HepG2 (cell line): ENCODE measurements around the gene ATP13A3. TPM values are rescaled to one million over a fixed set of nuclear protein-coding genes. Genes with fewer than 3 reads are reported as not detected.

ENCODE experiments used
- CCAR2 ChIP-seq: fragments of 200-400 bp; formaldehyde crosslinking; optimal IDR thresholded peaks from 2 replicates; pipeline ENCODE3; 2018; ENCODE audit warnings: low read depth, mild to moderate bottlenecking, low read length, moderate library complexity
- CSRNP1 ChIP-seq: sonication (generic); formaldehyde crosslinking; IDR thresholded peaks from 2 replicates; pipeline ENCODE4 v1.8.1; 2023; ENCODE audit warnings: mild to moderate bottlenecking, missing genetic modification reagents
- ERF ChIP-seq: IDR thresholded peaks from 2 replicates; pipeline ENCODE4 v1.6.1; 2018; ENCODE audit warnings: missing biosample characterization, missing genetic modification reagents
- ETV5 ChIP-seq: IDR thresholded peaks from 2 replicates; pipeline ENCODE4 v1.6.1; 2018; ENCODE audit warnings: missing biosample characterization, missing genetic modification reagents, inconsistent platforms, borderline replicate concordance
- JUN ChIP-seq: sonication (generic); formaldehyde crosslinking; IDR thresholded peaks from 2 replicates; pipeline ENCODE4 v1.4.0; 2020; ENCODE audit warnings: mild to moderate bottlenecking, missing genetic modification reagents
- NR2F1 ChIP-seq, 2 experiments: fragments of 450-650 bp in 1 of 2; formaldehyde crosslinking in 1 of 2; IDR thresholded peaks; 2 replicates each; pipeline versions ENCODE4 v1.5.0 to v1.6.1; 2016 to 2020; ENCODE audit warnings: mild to moderate bottlenecking in 1 of 2, missing compliant biosample characterization in 1 of 2, missing genetic modification reagents in 1 of 2, moderate library complexity in 1 of 2
- PHF21A ChIP-seq: sonication (generic); formaldehyde crosslinking; IDR thresholded peaks from 2 replicates; pipeline ENCODE4 v1.5.0; 2020; ENCODE audit warnings: mild to moderate bottlenecking, missing genetic modification reagents
- SAP130 ChIP-seq: IDR thresholded peaks from 2 replicates; pipeline ENCODE4 v1.6.1; 2016; ENCODE audit warnings: low read depth
- ZNF343 ChIP-seq: sonication (generic); formaldehyde crosslinking; IDR thresholded peaks from 2 replicates; pipeline ENCODE4 v1.4.0; 2020; ENCODE audit warnings: mild to moderate bottlenecking, missing genetic modification reagents
- ZNF598 ChIP-seq: sonication (generic); formaldehyde crosslinking; IDR thresholded peaks from 2 replicates; pipeline ENCODE4 v1.5.1; 2020; ENCODE audit warnings: mild to moderate bottlenecking, missing genetic modification reagents, borderline replicate concordance
- ZNF770 ChIP-seq: sonication (generic); formaldehyde crosslinking; IDR thresholded peaks from 2 replicates; pipeline ENCODE4 v1.5.0; 2020; ENCODE audit warnings: mild to moderate bottlenecking, missing genetic modification reagents
- polyA plus RNA-seq, 8 experiments: library from polyadenylated mRNA; depleted of rRNA in 3 of 8; stranded (reverse) in 7 of 8; unstranded in 1 of 8; fragments of >200 nt; fragmentation: Illumina TruSeq in 4 of 8; extraction: Trizol in 4 of 8; gene quantifications; 2 replicates each; pipeline versions ENCODE4 v1.2.1 to v1.2.3, GENCODE V29; 2011 to 2016; ENCODE audit warnings: low read depth in 4 of 8, missing spikeins in 1 of 8, mixed read lengths in 1 of 8; ENCODE audit not compliant: insufficient read depth in 1 of 8
- total RNA-seq, 5 experiments: library from RNA; depleted of rRNA; stranded (reverse); fragments of >200 nt; fragmentation: Illumina TruSeq; extraction: Trizol; gene quantifications; 2 replicates each; pipeline ENCODE4 v1.2.3, GENCODE V29; 2016; ENCODE audit warnings: low read depth in 1 of 5
- TF ChIP-seq, protein P1 (sequence below): sonication (generic); formaldehyde crosslinking; IDR thresholded peaks from 2 replicates; pipeline ENCODE4 v1.4.0; 2020; ENCODE audit warnings: mild to moderate bottlenecking, missing genetic modification reagents
- TF ChIP-seq, protein P2 (sequence below): sonication (generic); formaldehyde crosslinking; IDR thresholded peaks from 2 replicates; pipeline ENCODE4 v1.4.0; 2020; ENCODE audit warnings: missing genetic modification reagents

The ATP13A3 gene
- total and polyA plus RNA-seq, 2 of the 13 experiments (the other 11 are each of a cell fraction or from before 2014, with no cell fraction given) = 44.9 to 80.8 TPM

GRCh38 chr3:194496217-194496919, 9.6 kb upstream of the ATP13A3 start (continued):
- TF ChIP-seq, protein P1, sequence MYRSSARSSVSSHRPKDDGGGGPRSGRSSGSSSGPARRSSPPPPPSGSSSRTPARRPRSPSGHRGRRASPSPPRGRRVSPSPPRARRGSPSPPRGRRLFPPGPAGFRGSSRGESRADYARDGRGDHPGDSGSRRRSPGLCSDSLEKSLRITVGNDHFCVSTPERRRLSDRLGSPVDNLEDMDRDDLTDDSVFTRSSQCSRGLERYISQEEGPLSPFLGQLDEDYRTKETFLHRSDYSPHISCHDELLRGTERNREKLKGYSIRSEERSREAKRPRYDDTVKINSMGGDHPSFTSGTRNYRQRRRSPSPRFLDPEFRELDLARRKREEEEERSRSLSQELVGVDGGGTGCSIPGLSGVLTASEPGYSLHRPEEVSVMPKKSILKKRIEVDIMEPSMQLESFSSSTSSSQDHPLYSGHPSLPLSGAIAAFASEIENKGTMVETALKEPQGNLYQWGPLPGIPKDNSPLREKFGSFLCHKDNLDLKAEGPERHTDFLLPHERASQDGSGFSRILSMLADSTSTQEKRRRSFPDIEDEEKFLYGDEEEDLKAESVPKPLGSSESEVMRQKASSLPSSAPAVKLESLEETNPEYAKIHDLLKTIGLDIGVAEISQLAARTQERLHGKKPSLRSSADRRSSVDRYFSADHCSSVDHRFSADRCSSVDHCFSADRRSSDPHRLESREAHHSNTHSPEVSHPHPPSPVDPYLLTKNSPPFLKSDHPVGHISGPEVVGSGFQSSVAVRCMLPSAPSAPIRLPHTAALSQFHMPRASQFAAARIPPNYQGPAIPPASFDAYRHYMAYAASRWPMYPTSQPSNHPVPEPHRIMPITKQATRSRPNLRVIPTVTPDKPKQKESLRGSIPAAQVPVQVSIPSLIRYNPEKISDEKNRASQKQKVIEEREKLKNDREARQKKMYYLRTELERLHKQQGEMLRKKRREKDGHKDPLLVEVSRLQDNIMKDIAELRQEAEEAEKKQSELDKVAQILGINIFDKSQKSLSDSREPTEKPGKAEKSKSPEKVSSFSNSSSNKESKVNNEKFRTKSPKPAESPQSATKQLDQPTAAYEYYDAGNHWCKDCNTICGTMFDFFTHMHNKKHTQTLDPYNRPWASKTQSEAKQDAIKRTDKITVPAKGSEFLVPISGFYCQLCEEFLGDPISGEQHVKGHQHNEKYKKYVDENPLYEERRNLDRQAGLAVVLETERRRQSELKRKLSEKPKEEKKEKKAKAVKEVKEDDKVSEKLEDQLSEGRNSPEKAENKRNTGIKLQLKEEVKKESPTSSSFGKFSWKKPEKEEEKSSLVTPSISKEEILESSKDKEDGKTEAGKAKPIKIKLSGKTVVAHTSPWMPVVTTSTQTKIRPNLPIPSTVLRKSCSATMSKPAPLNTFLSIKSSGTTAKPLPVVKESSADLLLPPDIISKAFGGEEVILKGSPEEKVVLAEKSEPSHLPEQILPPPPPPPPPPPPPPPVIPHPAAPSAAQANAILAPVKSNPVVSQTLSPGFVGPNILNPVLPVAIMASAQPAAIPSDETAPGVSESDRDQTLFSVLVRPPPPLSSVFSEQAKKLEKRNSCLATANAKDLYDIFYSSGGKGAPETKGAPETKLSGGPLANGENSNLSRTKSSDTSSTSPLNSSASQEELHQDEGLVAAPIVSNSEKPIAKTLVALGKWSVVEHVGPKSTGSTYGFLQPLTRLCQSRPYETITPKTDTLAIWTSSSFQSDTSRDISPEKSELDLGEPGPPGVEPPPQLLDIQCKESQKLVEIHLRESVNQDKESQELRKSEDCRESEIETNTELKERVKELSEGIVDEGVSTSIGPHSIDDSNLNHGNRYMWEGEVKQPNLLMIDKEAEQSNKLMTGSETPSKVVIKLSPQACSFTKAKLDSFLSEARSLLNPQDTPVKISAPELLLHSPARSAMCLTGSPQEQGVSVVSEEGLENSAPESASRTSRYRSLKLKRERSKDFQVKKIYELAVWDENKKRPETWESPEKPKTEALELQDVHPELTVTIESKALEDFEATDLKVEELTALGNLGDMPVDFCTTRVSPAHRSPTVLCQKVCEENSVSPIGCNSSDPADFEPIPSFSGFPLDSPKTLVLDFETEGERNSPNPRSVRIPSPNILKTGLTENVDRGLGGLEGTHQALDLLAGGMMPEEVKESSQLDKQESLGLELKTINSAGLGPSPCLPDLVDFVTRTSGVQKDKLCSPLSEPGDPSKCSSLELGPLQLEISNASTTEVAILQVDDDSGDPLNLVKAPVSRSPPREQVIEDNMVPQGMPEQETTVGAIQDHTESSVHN (CRISPR knock-in tag) = no peak
- TF ChIP-seq CSRNP1 (CRISPR knock-in tag) (no peak), ERF (CRISPR knock-in tag) (peak; percentile 85), PHF21A (CRISPR knock-in tag) (peak; percentile 52; the same call in 1 of the 2 replicates), SAP130 (CRISPR knock-in tag) (peak; percentile 85), JUN (CRISPR knock-in tag) (no peak), ZNF598 (CRISPR knock-in tag) (no peak), ZNF343 (no peak), ETV5 (CRISPR knock-in tag) (peak; percentile 31; the same call in 1 of the 2 replicates), ZNF770 (CRISPR knock-in tag) (0 out of 2 replicates have a peak, but pooled peaks have one; percentile 38), NR2F1 (CRISPR knock-in tag; IDR thresholded peaks at IDR 0.05) (0 out of 4 replicates have a peak, but pooled peaks of 1 of the 2 experiments have one; percentile 35), CCAR2 (no peak)
- TF ChIP-seq, protein P2, sequence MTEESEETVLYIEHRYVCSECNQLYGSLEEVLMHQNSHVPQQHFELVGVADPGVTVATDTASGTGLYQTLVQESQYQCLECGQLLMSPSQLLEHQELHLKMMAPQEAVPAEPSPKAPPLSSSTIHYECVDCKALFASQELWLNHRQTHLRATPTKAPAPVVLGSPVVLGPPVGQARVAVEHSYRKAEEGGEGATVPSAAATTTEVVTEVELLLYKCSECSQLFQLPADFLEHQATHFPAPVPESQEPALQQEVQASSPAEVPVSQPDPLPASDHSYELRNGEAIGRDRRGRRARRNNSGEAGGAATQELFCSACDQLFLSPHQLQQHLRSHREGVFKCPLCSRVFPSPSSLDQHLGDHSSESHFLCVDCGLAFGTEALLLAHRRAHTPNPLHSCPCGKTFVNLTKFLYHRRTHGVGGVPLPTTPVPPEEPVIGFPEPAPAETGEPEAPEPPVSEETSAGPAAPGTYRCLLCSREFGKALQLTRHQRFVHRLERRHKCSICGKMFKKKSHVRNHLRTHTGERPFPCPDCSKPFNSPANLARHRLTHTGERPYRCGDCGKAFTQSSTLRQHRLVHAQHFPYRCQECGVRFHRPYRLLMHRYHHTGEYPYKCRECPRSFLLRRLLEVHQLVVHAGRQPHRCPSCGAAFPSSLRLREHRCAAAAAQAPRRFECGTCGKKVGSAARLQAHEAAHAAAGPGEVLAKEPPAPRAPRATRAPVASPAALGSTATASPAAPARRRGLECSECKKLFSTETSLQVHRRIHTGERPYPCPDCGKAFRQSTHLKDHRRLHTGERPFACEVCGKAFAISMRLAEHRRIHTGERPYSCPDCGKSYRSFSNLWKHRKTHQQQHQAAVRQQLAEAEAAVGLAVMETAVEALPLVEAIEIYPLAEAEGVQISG (CRISPR knock-in tag) = no peak
